ENCODE measurements around the gene GMDS.

The GMDS gene

DNA sequence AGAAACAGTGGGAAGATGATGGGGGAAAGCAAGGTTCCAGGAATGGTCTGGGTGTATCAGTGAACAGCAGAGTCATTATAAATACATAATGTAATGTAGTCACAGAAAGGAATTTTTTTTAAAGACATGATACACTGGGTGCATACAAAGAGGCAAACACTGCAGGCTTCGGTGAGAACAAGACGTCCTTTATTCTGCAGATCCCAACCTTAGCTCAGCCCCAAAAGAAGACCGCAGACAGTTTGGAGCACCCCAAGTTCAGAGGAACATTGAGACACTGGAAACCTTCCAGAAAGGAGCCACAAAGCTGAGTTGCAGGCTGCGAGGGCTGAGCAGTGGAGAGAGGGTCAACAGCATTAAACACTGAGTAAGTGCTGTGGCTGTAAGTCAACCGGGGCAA lies 666.3 kb downstream of the GMDS start:
- Histone ChIP-seq H3K9ac (ENCODE audit: low read depth, low read length) (no peak overlapping the region), H3K27me3 (ENCODE audit: control insufficient read depth, insufficient read depth, low read length) (no peaks in the 10 kb centered on the region), H3K36me3 (ENCODE audit: control insufficient read depth, insufficient read depth, low read length) (no peaks in the 10 kb centered on the region), H3K4me3 (ENCODE audit: low read depth, low read length) (no peak overlapping the region), H3K27ac (ENCODE audit: low read depth, low read length) (no peak overlapping the region), H3K9me3 (ENCODE audit: control insufficient read depth, insufficient read depth, low read length) (no peaks in the 10 kb centered on the region), H3K4me1 (ENCODE audit: control insufficient read depth, insufficient read depth, low read length) (peaks cover 24% of the 10 kb centered on the region)

DNA sequence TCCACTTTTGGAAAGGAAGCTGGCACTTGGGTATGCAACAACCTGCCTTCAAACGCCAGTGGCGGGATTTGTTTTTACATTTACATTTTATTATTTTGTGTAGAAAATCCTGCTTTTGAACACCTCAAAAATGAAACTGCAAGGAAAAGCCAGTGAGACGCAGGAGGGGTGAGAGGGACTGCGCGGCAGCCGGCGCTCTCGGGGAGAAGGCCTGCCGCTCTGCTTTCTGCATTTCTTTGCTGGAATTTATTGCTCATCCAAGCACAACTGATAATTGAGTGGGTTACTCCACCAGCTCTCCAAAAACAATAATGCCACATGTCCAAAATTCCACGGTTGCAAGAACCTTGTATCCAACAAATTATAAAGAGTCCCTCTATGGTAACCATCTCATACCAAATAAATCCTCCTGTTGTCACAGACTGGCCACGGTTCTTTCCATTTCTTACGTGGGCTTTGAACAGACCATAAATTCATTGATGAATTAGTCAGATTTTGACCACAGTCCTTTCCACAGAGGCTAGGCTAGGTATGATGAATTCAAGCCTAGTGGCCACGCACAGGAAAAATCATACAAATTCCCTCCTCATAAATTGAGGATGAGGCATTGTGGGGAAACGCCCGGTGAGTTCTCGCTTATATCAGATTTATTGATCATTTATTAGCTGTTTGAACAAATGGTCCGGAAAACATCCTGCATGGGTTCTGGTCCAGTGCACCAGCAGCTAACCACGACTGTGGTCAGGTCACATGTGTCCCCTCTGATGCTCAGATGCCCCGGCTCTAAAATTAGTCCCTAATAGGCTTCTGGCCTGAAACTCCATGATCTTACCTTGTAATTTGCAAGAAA lies 667.3 kb downstream of the GMDS start:
- peaks cover 29% of the 10 kb centered on the region for H3K4me1 ChIP-seq (ENCODE audit: control insufficient read depth, insufficient read depth, low read length)
- H3K9me3 ChIP-seq (ENCODE audit: control insufficient read depth, insufficient read depth, low read length), result no peaks in the 10 kb centered on the region
- H3K4me3 ChIP-seq (ENCODE audit: low read depth, low read length), result no peak overlapping the region
- H3K27ac ChIP-seq (ENCODE audit: low read depth, low read length), result no peak overlapping the region
- no peaks in the 10 kb centered on the region for H3K36me3 ChIP-seq (ENCODE audit: control insufficient read depth, insufficient read depth, low read length)
- no peaks in the 10 kb centered on the region for H3K27me3 ChIP-seq (ENCODE audit: control insufficient read depth, insufficient read depth, low read length)
- H3K9ac ChIP-seq (ENCODE audit: low read depth, low read length), result no peak overlapping the region

DNA sequence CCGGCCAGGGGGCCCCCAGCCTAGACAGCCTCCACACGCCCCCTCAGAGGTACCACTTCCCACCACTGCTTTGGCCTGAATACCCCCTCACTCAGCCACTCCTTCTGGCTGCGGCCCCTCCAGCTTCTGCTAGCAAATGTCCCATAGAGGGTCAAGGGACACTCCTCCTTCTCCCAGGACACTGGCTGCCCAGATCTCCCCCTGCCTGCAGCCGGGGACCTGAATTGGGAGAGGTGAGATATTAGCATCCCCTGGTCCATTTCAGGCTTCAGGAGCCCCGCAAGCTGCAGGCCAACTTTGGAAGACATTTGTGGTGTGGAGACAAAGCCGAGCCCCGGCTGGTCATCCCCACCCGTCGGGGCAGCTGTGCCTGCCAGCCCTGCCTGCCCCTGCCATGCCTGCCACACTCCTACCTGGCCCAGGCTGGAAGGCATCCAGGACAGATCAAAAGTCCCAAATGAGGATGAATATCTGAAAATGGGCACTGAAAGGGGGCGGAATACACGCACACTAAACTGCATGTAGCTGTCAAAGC lies 668.2 kb downstream of the GMDS start:
- Histone ChIP-seq H3K4me3 (ENCODE audit: low read depth, low read length) (no peak overlapping the region), H3K36me3 (ENCODE audit: control insufficient read depth, insufficient read depth, low read length) (no peaks in the 10 kb centered on the region), H3K4me1 (ENCODE audit: control insufficient read depth, insufficient read depth, low read length) (peaks cover 29% of the 10 kb centered on the region), H3K27ac (ENCODE audit: low read depth, low read length) (no peak overlapping the region), H3K9me3 (ENCODE audit: control insufficient read depth, insufficient read depth, low read length) (no peaks in the 10 kb centered on the region), H3K27me3 (ENCODE audit: control insufficient read depth, insufficient read depth, low read length) (no peaks in the 10 kb centered on the region), H3K9ac (ENCODE audit: low read depth, low read length) (no peak overlapping the region)

DNA sequence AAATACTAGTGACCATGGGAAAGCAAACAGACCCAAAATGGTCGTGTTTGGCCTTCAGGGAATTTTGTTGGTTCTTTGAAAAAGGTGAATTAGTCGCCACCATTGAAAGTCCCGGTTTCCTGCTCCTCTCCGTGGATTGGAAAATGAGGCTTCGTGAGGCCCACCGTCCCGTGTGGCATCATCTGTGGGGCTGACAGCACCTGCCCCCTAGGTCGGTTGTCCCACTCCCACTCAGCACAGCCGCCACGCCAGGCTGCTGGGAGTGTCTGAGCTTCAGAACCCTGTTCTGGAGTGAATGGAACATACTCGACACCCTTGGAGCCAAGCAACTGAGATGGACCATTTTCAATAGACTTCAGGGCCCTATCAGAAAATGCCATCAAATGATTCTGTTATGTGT lies 668.7 kb downstream of the GMDS start:
- Histone ChIP-seq H3K36me3 (ENCODE audit: control insufficient read depth, insufficient read depth, low read length) (no peaks in the 10 kb centered on the region), H3K9ac (ENCODE audit: low read depth, low read length) (no peak overlapping the region), H3K4me1 (ENCODE audit: control insufficient read depth, insufficient read depth, low read length) (peaks cover 29% of the 10 kb centered on the region), H3K9me3 (ENCODE audit: control insufficient read depth, insufficient read depth, low read length) (no peaks in the 10 kb centered on the region), H3K27me3 (ENCODE audit: control insufficient read depth, insufficient read depth, low read length) (no peaks in the 10 kb centered on the region), H3K4me3 (ENCODE audit: low read depth, low read length) (no peak overlapping the region), H3K27ac (ENCODE audit: low read depth, low read length) (no peak overlapping the region)

DNA sequence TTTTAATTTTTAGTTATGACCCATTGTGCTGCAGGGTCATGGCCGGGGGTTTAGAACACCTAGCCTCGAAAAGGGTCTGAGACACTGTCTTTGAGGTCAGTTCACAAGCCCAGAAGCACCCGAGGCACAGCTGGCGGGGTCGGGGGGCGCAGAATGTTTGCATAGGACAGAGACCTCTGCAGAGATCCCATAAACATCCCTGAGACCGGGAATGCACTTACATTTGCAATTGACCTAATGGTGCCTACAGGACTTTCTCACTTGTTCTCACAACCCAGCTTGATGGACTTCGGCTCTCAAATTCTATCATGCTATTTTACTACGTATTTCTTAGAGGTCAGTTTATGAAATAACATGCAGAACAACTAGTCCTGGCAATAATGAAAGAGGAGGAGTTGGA lies 669.2 kb downstream of the GMDS start:
- no peak overlapping the region for H3K4me3 ChIP-seq (ENCODE audit: low read depth, low read length)
- no peaks in the 10 kb centered on the region for H3K36me3 ChIP-seq (ENCODE audit: control insufficient read depth, insufficient read depth, low read length)
- H3K9me3 ChIP-seq (ENCODE audit: control insufficient read depth, insufficient read depth, low read length), result no peaks in the 10 kb centered on the region
- no peak overlapping the region for H3K27ac ChIP-seq (ENCODE audit: low read depth, low read length)
- no peak overlapping the region for H3K9ac ChIP-seq (ENCODE audit: low read depth, low read length)
- no peaks in the 10 kb centered on the region for H3K27me3 ChIP-seq (ENCODE audit: control insufficient read depth, insufficient read depth, low read length)
- H3K4me1 ChIP-seq (ENCODE audit: control insufficient read depth, insufficient read depth, low read length), result peaks cover 29% of the 10 kb centered on the region

DNA sequence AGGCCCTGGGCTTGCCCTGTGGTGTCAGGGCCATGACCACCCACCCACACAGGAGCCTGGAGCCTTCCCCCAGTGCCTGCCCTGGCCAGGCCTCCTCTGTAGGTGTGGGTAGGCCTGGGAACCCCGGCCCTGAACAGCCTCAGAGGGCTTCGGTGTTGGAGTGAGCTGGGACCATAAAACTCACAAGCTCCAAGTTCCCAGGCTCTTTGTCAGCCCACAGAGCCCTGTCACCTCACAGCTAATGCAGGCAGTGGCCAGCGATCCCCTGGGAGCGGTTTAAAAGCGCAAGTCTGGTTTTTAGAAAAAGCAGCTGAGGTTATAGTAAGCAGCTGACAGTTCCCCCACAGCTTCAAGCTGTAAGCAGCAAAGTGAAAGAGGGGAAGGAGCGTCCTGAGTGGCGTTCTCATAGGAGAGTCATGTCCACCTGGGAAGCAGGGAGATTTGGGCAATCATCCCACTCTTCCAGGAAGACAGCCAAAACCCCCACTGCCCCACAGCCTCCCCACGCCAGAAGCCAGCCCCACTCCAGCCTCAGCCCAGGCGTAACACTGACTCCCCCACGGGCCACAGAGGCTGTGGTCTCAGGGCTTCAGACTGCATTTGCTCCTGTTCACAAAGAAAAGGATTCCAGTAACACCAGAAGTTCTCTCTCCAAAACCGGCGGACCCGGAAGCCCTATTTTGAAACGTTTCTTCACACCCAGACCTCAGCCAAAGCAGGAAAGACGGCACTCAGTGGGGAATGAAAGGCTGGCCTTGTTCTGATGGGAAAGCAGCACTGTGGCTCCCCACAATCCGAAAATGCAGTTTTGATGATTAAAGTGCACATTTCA lies 670.0 kb downstream of the GMDS start:
- Histone ChIP-seq H3K27me3 (ENCODE audit: control insufficient read depth, insufficient read depth, low read length) (no peaks in the 10 kb centered on the region), H3K27ac (ENCODE audit: low read depth, low read length) (peak overlapping the region; percentile 74), H3K9me3 (ENCODE audit: control insufficient read depth, insufficient read depth, low read length) (no peaks in the 10 kb centered on the region), H3K9ac (ENCODE audit: low read depth, low read length) (no peak overlapping the region), H3K36me3 (ENCODE audit: control insufficient read depth, insufficient read depth, low read length) (no peaks in the 10 kb centered on the region), H3K4me1 (ENCODE audit: control insufficient read depth, insufficient read depth, low read length) (peaks cover 29% of the 10 kb centered on the region), H3K4me3 (ENCODE audit: low read depth, low read length) (no peak overlapping the region)

DNA sequence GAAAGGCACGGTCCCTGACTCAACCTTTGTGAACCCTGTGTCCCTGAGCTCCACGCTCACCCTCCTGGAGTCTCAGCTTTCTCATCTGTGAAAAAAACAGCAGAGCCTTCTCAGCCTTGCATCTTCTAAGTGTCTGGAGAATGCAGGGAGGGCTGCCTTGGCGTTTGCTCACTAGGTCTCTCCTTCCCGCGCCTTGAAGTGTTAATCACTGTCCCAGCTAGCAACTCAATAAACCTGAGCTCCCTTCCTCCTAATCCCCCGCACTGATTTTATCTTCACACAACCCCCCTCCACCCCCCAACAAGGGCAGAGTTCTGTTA lies 670.6 kb downstream of the GMDS start:
- Histone ChIP-seq H3K4me1 (ENCODE audit: control insufficient read depth, insufficient read depth, low read length) (peaks cover 29% of the 10 kb centered on the region), H3K27me3 (ENCODE audit: control insufficient read depth, insufficient read depth, low read length) (no peaks in the 10 kb centered on the region), H3K9ac (ENCODE audit: low read depth, low read length) (no peak overlapping the region), H3K9me3 (ENCODE audit: control insufficient read depth, insufficient read depth, low read length) (no peaks in the 10 kb centered on the region), H3K27ac (ENCODE audit: low read depth, low read length) (peak overlapping the region; percentile 74), H3K4me3 (ENCODE audit: low read depth, low read length) (no peak overlapping the region), H3K36me3 (ENCODE audit: control insufficient read depth, insufficient read depth, low read length) (no peaks in the 10 kb centered on the region)

DNA sequence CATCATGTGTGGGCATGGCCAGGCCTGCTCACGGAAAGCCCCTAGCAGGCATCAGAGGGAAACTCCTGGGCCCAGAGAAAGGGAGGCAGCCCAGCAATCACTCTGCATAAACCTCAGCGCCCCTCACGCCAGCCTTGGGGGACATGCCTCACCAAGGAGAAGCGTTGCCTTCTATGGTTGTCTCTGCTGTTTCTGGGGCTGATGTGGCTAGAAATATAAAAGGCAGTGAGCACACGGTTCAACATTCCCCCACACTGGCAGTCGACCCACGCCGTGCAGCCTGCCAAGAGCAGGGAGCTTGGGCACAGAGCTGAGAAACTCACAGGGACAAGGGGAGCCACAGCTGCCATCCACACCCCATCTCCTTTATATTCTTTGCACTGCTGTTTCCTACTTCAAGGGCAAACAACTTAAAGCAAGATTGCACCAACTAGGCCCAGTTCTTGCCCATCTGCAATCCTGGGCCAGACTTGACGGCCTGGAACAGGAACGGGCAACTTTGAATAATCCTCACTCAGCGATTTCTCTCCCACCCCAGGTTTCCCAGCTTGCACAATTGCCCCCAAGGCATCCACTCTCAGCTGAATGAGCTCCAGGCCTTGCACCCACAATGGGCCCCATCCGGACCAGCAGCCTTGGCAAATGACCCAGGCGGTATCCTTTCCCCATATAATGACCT lies 671.2 kb downstream of the GMDS start:
- H3K27me3 ChIP-seq (ENCODE audit: control insufficient read depth, insufficient read depth, low read length), result no peaks in the 10 kb centered on the region
- no peak overlapping the region for H3K9ac ChIP-seq (ENCODE audit: low read depth, low read length)
- peaks cover 29% of the 10 kb centered on the region for H3K4me1 ChIP-seq (ENCODE audit: control insufficient read depth, insufficient read depth, low read length)
- no peaks in the 10 kb centered on the region for H3K9me3 ChIP-seq (ENCODE audit: control insufficient read depth, insufficient read depth, low read length)
- H3K4me3 ChIP-seq (ENCODE audit: low read depth, low read length), result no peak overlapping the region
- no peaks in the 10 kb centered on the region for H3K36me3 ChIP-seq (ENCODE audit: control insufficient read depth, insufficient read depth, low read length)
- peak overlapping the region; percentile 74 for H3K27ac ChIP-seq (ENCODE audit: low read depth, low read length)

Data from HUES48 (cell line).